ENCODE data around the gene DDX5. TPM values are rescaled to one million over a fixed set of nuclear protein-coding genes. Genes with fewer than 3 reads are reported as not detected.
A peak's percentile ranks its signal among the peaks of the same experiment; 100 is the strongest.

DDX5 gene
- 100 to 1,000 TPM; 797 to 802 TPM for total RNA-seq

- POLR2A ChIA-PET = interaction anchor here (0.6 to 1.2 kb wide), 2 partner anchors 10 to 68 kb away, joined by 5 to 7 read pairs; partner anchors contain the start of gene POLG2
- DNase-seq = peak; percentile 98
- Mint-ChIP-seq H3K4me1 (peaks cover 57% of the 10 kb centered on the region), H3K4me3 (peak within 1 kb of the TSS; percentile 95), H3K36me3 (ENCODE audit: low read depth) (peaks cover 61% of the 10 kb centered on the region), H3K27ac (peak within 1 kb of the TSS; percentile 100), H3K27me3 (no peaks in the 10 kb centered on the region), H3K9me3 (no peaks in the 10 kb centered on the region)
- CTCF ChIA-PET = interaction anchor here (0.8 to 3.0 kb wide), 8 partner anchors 9 to 481 kb away, joined by 3 to 29 read pairs (median 4); partner anchors contain the start of gene POLG2
These were observed at the start of gene DDX5 for GRCh38 chr17:64506201-64506575. DDX5 (minus strand) TSS chr17:64506289; CDS start chr17:64506119, 170 bp downstream.

GRCh38 chr17:64555281-64555680, 49.2 kb upstream of the DDX5 start:
- Mint-ChIP-seq H3K4me1 (no peaks in the 10 kb centered on the region), H3K36me3 (ENCODE audit: low read depth) (peaks cover 16% of the 10 kb centered on the region), H3K27ac (no peak overlapping the region), H3K9me3 (no peaks in the 10 kb centered on the region), H3K27me3 (no peaks in the 10 kb centered on the region), H3K4me3 (no peak overlapping the region)
- CTCF ChIA-PET = interaction anchor here (1.0 kb wide), 1 partner anchor 8 kb away, joined by 3 read pairs; no protein-coding TSS in a partner anchor
- DNase-seq = no peak
- POLR2A ChIA-PET = interaction anchor here (0.5 to 0.6 kb wide), 2 partner anchors 20 to 25 kb away, joined by 3 read pairs; no protein-coding TSS in a partner anchor

- no peaks in the 10 kb centered on the region for H3K9me3 Mint-ChIP-seq
- CTCF ChIA-PET = interaction anchor here (0.6 to 1.5 kb wide), 2 partner anchors 9 to 22 kb away, joined by 4 read pairs; no protein-coding TSS in a partner anchor
- H3K27me3 Mint-ChIP-seq = no peaks in the 10 kb centered on the region
- no peak for DNase-seq
- H3K4me3 Mint-ChIP-seq = no peak overlapping the region
- POLR2A ChIA-PET = no interaction called here
- no peaks in the 10 kb centered on the region for H3K4me1 Mint-ChIP-seq
- no peak overlapping the region for H3K27ac Mint-ChIP-seq
- H3K36me3 Mint-ChIP-seq (ENCODE audit: low read depth) = peaks cover 21% of the 10 kb centered on the region
These were observed 48.0 kb upstream of the DDX5 start for GRCh38 chr17:64554028-64554637.

GRCh38 chr17:64551461-64551860, 45.4 kb upstream of the DDX5 start:
- no peak overlapping the region for H3K27ac Mint-ChIP-seq
- ChIA-PET CTCF (interaction anchor here (1.3 kb wide), 1 partner anchor 14 kb away, joined by 3 read pairs; no protein-coding TSS in a partner anchor), POLR2A (no interaction called here)
- H3K27me3 Mint-ChIP-seq = no peaks in the 10 kb centered on the region
- no peak overlapping the region for H3K4me3 Mint-ChIP-seq
- H3K9me3 Mint-ChIP-seq = no peaks in the 10 kb centered on the region
- H3K36me3 Mint-ChIP-seq (ENCODE audit: low read depth) = peaks cover 19% of the 10 kb centered on the region
- DNase-seq = no peak
- H3K4me1 Mint-ChIP-seq = no peaks in the 10 kb centered on the region

GRCh38 chr17:64547319-64547718, 41.2 kb upstream of the DDX5 start:
- H3K27ac Mint-ChIP-seq = no peak overlapping the region
- no peaks in the 10 kb centered on the region for H3K4me1 Mint-ChIP-seq
- H3K36me3 Mint-ChIP-seq (ENCODE audit: low read depth) = peaks cover 26% of the 10 kb centered on the region
- ChIA-PET POLR2A (no interaction called here), CTCF (interaction anchor here (0.6 to 1.7 kb wide), 4 partner anchors 8 to 189 kb away, joined by 3 to 4 read pairs (median 3); no protein-coding TSS in a partner anchor)
- H3K9me3 Mint-ChIP-seq = no peaks in the 10 kb centered on the region
- H3K27me3 Mint-ChIP-seq = no peaks in the 10 kb centered on the region
- no peak for DNase-seq
- no peak overlapping the region for H3K4me3 Mint-ChIP-seq

GRCh38 chr17:64546716-64547115, 40.6 kb upstream of the DDX5 start:
- ChIA-PET POLR2A (no interaction called here), CTCF (interaction anchor here (0.6 to 1.7 kb wide), 4 partner anchors 8 to 190 kb away, joined by 3 to 4 read pairs (median 3); no protein-coding TSS in a partner anchor)
- H3K27ac Mint-ChIP-seq = no peak overlapping the region
- H3K27me3 Mint-ChIP-seq = no peaks in the 10 kb centered on the region
- peaks cover 24% of the 10 kb centered on the region for H3K36me3 Mint-ChIP-seq (ENCODE audit: low read depth)
- no peak overlapping the region for H3K4me3 Mint-ChIP-seq
- no peak for DNase-seq
- H3K9me3 Mint-ChIP-seq = no peaks in the 10 kb centered on the region
- no peaks in the 10 kb centered on the region for H3K4me1 Mint-ChIP-seq

GRCh38 chr17:64544742-64545141, 38.7 kb upstream of the DDX5 start:
- POLR2A ChIA-PET = no interaction called here
- no peak overlapping the region for H3K4me3 Mint-ChIP-seq
- no peak for DNase-seq
- peaks cover 19% of the 10 kb centered on the region for H3K36me3 Mint-ChIP-seq (ENCODE audit: low read depth)
- H3K27ac Mint-ChIP-seq = no peak overlapping the region
- H3K9me3 Mint-ChIP-seq = no peaks in the 10 kb centered on the region
- H3K4me1 Mint-ChIP-seq = no peaks in the 10 kb centered on the region
- H3K27me3 Mint-ChIP-seq = no peaks in the 10 kb centered on the region
- CTCF ChIA-PET = no interaction called here

GRCh38 chr17:64540118-64540776, 34.2 kb upstream of the DDX5 start:
- no peaks in the 10 kb centered on the region for H3K9me3 Mint-ChIP-seq
- H3K27me3 Mint-ChIP-seq = no peaks in the 10 kb centered on the region
- no peaks in the 10 kb centered on the region for H3K4me1 Mint-ChIP-seq
- ChIA-PET CTCF (interaction anchor here (0.7 to 1.7 kb wide), 3 partner anchors 9 to 49 kb away, joined by 4 to 5 read pairs (median 5); no protein-coding TSS in a partner anchor), POLR2A (no interaction called here)
- H3K4me3 Mint-ChIP-seq = no peak overlapping the region
- H3K36me3 Mint-ChIP-seq (ENCODE audit: low read depth) = peaks cover 32% of the 10 kb centered on the region
- H3K27ac Mint-ChIP-seq = no peak overlapping the region
- DNase-seq = no peak

GRCh38 chr17:64538508-64539130, 32.5 kb upstream of the DDX5 start:
- DNase-seq = no peak
- Mint-ChIP-seq H3K27ac (peak overlapping the region; percentile 54), H3K36me3 (ENCODE audit: low read depth) (peaks cover 33% of the 10 kb centered on the region), H3K4me3 (no peak overlapping the region), H3K4me1 (no peaks in the 10 kb centered on the region), H3K27me3 (no peaks in the 10 kb centered on the region), H3K9me3 (no peaks in the 10 kb centered on the region)
- CTCF ChIA-PET = interaction anchor here (1.0 to 2.0 kb wide), 3 partner anchors 10 to 47 kb away, joined by 3 to 4 read pairs (median 4); no protein-coding TSS in a partner anchor
- POLR2A ChIA-PET = no interaction called here

GRCh38 chr17:64537488-64537887, 31.4 kb upstream of the DDX5 start:
- POLR2A ChIA-PET = no interaction called here
- Mint-ChIP-seq H3K4me1 (no peaks in the 10 kb centered on the region), H3K27me3 (no peaks in the 10 kb centered on the region), H3K9me3 (no peaks in the 10 kb centered on the region), H3K36me3 (ENCODE audit: low read depth) (peaks cover 37% of the 10 kb centered on the region), H3K4me3 (no peak overlapping the region), H3K27ac (no peak overlapping the region)
- CTCF ChIA-PET = interaction anchor here (0.6 to 2.0 kb wide), 6 partner anchors 9 to 114 kb away, joined by 3 to 4 read pairs (median 4); no protein-coding TSS in a partner anchor
- no peak for DNase-seq

GRCh38 chr17:64536913-64537312, 30.8 kb upstream of the DDX5 start:
- Mint-ChIP-seq H3K4me1 (no peaks in the 10 kb centered on the region), H3K36me3 (ENCODE audit: low read depth) (peaks cover 43% of the 10 kb centered on the region), H3K9me3 (no peaks in the 10 kb centered on the region), H3K27ac (no peak overlapping the region), H3K4me3 (no peak overlapping the region), H3K27me3 (no peaks in the 10 kb centered on the region)
- ChIA-PET CTCF (interaction anchor here (1.1 to 2.0 kb wide), 3 partner anchors 13 to 115 kb away, joined by 3 to 4 read pairs (median 4); no protein-coding TSS in a partner anchor), POLR2A (no interaction called here)
- no peak for DNase-seq

GRCh38 chr17:64535357-64535756, 29.3 kb upstream of the DDX5 start:
- no peak overlapping the region for H3K27ac Mint-ChIP-seq
- peaks cover 53% of the 10 kb centered on the region for H3K36me3 Mint-ChIP-seq (ENCODE audit: low read depth)
- no peaks in the 10 kb centered on the region for H3K9me3 Mint-ChIP-seq
- ChIA-PET POLR2A (no interaction called here), CTCF (interaction anchor here (1.0 to 1.4 kb wide), 2 partner anchors 29 to 44 kb away, joined by 3 read pairs; partner anchors contain the start of genes CEP95 and DDX5)
- no peaks in the 10 kb centered on the region for H3K4me1 Mint-ChIP-seq
- H3K27me3 Mint-ChIP-seq = no peaks in the 10 kb centered on the region
- H3K4me3 Mint-ChIP-seq = no peak overlapping the region
- no peak for DNase-seq
